ENCODE measurements around the gene RGS5.

RGS5 gene

DNA sequence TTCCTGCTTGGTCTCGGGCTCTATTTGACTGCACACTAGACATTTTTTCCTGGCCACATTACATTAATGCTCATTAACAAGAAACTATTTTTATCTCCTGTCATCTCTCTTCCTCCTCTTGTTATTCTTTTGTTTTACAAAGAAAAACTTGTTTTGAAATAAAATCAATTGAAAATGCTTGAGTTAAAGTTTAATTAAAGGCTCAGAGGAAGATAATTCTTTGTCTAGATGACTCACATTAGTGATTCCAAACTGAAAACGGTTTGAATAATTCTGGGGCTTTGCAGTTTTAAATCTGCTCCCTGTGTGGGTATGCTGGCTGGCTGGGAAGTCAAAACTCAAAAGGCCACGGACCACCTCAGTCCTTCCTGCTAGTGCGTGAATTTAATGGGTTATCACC, 29.6 kb downstream of the RGS5 start:
- no peak overlapping the region for H3K4me3 ChIP-seq (replicated peaks; ENCODE audit: insufficient read depth, low read length)
- no peak overlapping the region for H3K27ac ChIP-seq (replicated peaks)
- no peak for DNase-seq (ENCODE audit: low read depth in 1 of 2, low spot score in 1 of 2)
- H3K27me3 ChIP-seq (ENCODE audit: insufficient read depth, poor library complexity, severe bottlenecking), result peaks cover 4% of the 10 kb centered on the region
- TF ChIP-seq, protein P1, sequence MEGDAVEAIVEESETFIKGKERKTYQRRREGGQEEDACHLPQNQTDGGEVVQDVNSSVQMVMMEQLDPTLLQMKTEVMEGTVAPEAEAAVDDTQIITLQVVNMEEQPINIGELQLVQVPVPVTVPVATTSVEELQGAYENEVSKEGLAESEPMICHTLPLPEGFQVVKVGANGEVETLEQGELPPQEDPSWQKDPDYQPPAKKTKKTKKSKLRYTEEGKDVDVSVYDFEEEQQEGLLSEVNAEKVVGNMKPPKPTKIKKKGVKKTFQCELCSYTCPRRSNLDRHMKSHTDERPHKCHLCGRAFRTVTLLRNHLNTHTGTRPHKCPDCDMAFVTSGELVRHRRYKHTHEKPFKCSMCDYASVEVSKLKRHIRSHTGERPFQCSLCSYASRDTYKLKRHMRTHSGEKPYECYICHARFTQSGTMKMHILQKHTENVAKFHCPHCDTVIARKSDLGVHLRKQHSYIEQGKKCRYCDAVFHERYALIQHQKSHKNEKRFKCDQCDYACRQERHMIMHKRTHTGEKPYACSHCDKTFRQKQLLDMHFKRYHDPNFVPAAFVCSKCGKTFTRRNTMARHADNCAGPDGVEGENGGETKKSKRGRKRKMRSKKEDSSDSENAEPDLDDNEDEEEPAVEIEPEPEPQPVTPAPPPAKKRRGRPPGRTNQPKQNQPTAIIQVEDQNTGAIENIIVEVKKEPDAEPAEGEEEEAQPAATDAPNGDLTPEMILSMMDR (IDR thresholded peaks at IDR 0.05; ENCODE audit: insufficient read depth, low read length), result no peak
- TF ChIP-seq POLR2AphosphoS5 (IDR thresholded peaks at IDR 0.05; ENCODE audit: low read depth) (no peak), GABPA (IDR thresholded peaks at IDR 0.05; ENCODE audit: low read depth) (no peak)

DNA sequence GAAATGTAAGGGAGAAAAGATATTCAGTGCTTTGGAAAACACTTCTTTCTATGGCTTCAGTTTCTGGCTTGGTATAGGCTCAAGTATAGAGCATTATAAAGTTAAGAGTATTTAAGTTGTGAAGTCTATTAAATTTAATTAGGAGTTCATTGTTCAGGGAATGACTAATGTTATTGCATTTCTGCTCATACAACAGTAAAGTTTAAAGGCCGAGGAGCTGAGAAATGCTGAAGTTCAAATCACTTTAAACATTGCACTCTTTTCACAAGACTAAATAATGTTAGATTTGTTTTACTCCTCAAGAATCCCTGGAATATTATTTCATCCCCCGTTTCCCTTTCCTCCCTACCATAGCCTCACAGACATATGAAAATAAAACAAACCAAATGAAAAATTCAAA, 30.1 kb downstream of the RGS5 start:
- no peak for DNase-seq (ENCODE audit: low read depth in 1 of 2, low spot score in 1 of 2)
- Histone ChIP-seq H3K27ac (replicated peaks) (no peak overlapping the region), H3K4me3 (replicated peaks; ENCODE audit: insufficient read depth, low read length) (no peak overlapping the region), H3K27me3 (ENCODE audit: insufficient read depth, poor library complexity, severe bottlenecking) (peaks cover 4% of the 10 kb centered on the region)
- TF ChIP-seq GABPA (IDR thresholded peaks at IDR 0.05; ENCODE audit: low read depth) (no peak), SPI1 (IDR thresholded peaks at IDR 0.05; ENCODE audit: borderline replicate concordance, low read depth) (no peak), POLR2AphosphoS5 (IDR thresholded peaks at IDR 0.05; ENCODE audit: low read depth) (no peak)
- TF ChIP-seq, protein P1 (IDR thresholded peaks at IDR 0.05; ENCODE audit: insufficient read depth, low read length), result no peak
- TF ChIP-seq, protein P2, sequence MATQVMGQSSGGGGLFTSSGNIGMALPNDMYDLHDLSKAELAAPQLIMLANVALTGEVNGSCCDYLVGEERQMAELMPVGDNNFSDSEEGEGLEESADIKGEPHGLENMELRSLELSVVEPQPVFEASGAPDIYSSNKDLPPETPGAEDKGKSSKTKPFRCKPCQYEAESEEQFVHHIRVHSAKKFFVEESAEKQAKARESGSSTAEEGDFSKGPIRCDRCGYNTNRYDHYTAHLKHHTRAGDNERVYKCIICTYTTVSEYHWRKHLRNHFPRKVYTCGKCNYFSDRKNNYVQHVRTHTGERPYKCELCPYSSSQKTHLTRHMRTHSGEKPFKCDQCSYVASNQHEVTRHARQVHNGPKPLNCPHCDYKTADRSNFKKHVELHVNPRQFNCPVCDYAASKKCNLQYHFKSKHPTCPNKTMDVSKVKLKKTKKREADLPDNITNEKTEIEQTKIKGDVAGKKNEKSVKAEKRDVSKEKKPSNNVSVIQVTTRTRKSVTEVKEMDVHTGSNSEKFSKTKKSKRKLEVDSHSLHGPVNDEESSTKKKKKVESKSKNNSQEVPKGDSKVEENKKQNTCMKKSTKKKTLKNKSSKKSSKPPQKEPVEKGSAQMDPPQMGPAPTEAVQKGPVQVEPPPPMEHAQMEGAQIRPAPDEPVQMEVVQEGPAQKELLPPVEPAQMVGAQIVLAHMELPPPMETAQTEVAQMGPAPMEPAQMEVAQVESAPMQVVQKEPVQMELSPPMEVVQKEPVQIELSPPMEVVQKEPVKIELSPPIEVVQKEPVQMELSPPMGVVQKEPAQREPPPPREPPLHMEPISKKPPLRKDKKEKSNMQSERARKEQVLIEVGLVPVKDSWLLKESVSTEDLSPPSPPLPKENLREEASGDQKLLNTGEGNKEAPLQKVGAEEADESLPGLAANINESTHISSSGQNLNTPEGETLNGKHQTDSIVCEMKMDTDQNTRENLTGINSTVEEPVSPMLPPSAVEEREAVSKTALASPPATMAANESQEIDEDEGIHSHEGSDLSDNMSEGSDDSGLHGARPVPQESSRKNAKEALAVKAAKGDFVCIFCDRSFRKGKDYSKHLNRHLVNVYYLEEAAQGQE (IDR thresholded peaks at IDR 0.05; ENCODE audit: insufficient replicate concordance, low read depth), result no peak

DNA sequence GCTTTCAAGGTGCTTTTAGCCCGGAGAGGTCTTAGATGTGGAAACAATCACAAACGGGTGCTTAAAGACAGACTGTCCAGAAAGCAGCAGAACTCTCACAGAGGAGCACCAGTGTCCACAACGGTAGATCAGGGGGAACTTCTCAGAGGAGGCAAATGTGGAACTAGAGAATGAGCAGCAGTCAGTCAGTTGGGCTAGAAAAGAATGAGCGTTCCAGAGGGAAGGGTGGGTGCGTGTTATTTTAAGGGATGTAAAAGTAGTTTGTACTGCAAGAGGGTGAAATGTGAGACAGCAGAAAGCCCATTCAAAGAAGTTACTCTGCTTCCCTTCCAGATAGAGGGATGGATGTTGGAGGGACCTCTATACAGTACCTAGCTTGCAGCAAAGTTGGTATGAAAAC, 30.9 kb downstream of the RGS5 start:
- Histone ChIP-seq H3K27me3 (ENCODE audit: insufficient read depth, poor library complexity, severe bottlenecking) (peaks cover 4% of the 10 kb centered on the region), H3K27ac (replicated peaks) (no peak overlapping the region), H3K4me3 (replicated peaks; ENCODE audit: insufficient read depth, low read length) (no peak overlapping the region)
- DNase-seq (ENCODE audit: low read depth in 1 of 2, low spot score in 1 of 2), result no peak
- TF ChIP-seq GABPA (IDR thresholded peaks at IDR 0.05; ENCODE audit: low read depth), result no peak
- TF ChIP-seq, protein P1 (IDR thresholded peaks at IDR 0.05; ENCODE audit: insufficient read depth, low read length), result no peak
- TF ChIP-seq, protein P2 (IDR thresholded peaks at IDR 0.05; ENCODE audit: insufficient replicate concordance, low read depth), result no peak
- no peak for TF ChIP-seq SPI1 (IDR thresholded peaks at IDR 0.05; ENCODE audit: borderline replicate concordance, low read depth)
- TF ChIP-seq POLR2AphosphoS5 (IDR thresholded peaks at IDR 0.05; ENCODE audit: low read depth), result no peak

DNA sequence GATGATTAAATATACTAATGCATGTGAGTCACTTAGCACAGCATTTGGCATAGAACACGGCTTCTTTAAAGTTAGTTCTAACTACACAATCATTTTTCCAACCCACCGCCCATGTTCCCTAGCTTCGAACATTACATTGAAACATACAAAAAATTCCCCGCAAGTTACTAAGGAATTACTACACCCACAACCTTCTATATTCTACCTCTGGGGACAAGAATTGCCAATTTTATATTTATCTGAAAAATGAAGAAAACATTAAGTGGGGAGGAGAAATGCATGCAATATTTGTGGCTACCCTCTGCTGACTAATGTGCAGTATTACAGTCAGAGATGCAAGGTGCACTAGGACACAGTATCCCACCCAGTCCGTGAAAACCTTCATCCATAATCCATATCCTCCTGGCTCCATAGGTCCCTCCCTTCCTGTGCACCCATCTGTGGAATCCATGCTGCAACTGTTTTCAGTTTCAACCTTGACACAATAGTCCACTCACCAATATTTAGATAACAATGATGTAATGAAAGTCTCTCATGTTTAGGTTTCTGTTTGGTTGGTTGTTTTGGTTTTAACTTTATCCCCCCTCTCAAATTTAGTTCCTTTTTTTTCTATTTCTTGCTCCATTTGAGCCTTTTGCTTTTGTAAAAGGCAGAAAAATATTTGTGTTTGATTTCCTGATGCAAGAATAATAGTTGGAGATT, 31.6 kb downstream of the RGS5 start:
- DNase-seq (ENCODE audit: low read depth in 1 of 2, low spot score in 1 of 2), result no peak
- peaks cover 4% of the 10 kb centered on the region for H3K27me3 ChIP-seq (ENCODE audit: insufficient read depth, poor library complexity, severe bottlenecking)
- H3K4me3 ChIP-seq (replicated peaks; ENCODE audit: insufficient read depth, low read length), result no peak overlapping the region
- no peak for TF ChIP-seq POLR2AphosphoS5 (IDR thresholded peaks at IDR 0.05; ENCODE audit: low read depth)
- TF ChIP-seq, protein P2 (IDR thresholded peaks at IDR 0.05; ENCODE audit: insufficient replicate concordance, low read depth), result no peak
- no peak for TF ChIP-seq GABPA (IDR thresholded peaks at IDR 0.05; ENCODE audit: low read depth)
- no peak for TF ChIP-seq SPI1 (IDR thresholded peaks at IDR 0.05; ENCODE audit: borderline replicate concordance, low read depth)
- TF ChIP-seq, protein P1 (IDR thresholded peaks at IDR 0.05; ENCODE audit: insufficient read depth, low read length), result no peak
- no peak overlapping the region for H3K27ac ChIP-seq (replicated peaks)

All from HL-60 (cell line).